ENCODE data around the gene RNF186. TPM values are rescaled to one million over a fixed set of nuclear protein-coding genes. Genes with fewer than 3 reads are reported as not detected.
"Not testable (repeated sequence)": the region's sequence is repeated elsewhere in the genome, so short reads cannot be mapped to it uniquely, and the experiment has no call there.

Gene RNF186
- not detected for polyA plus RNA-seq

DNA sequence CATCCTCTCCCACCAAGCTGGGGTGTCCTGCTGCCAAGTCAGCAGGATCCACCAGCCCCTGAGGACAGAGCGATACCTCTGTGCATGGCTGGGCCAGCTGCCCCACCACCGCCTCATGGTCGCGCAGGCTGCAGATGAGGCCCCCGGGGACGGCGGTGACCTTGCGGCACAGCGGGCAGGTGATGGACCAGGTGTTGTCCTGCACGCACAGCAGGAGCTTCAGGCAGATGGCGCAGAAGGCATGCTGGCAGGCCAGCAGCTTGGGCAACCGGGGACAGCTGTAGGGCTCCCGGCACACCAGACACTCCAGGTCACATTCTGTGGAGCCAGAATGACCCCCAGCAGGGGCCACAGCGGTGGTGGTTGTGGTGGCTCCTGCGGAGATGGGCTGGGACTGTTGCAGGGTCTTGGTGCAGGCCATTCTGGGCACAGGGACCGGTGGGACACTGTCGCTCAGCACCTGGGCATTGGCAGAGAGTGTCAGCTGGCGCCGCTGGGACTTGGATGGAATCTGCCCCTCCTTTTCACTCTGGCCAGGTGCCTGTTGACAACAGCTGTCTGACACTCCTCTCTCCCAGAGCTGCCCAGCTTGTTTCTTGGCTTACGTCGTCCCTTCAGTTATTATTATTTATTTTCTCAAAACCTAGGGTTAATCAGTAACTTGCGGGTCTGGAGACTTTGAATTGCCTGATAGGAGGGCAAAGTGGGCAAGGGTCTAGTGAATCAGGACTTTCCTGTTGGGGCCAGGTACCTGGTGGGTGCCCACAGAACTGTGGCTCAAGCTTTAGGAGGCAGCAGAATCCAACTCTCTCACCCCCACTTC, at the start of gene RNF186:
RNF186 (minus strand) TSS at position 603 of the 823 bp plus-strand sequence; CDS start at position 421, 182 bp downstream.
- Mint-ChIP-seq H3K27ac (no peak within 1 kb of the TSS), H3K4me3 (no peak within 1 kb of the TSS), H3K36me3 (no peaks in the 10 kb centered on the region), H3K27me3 (ENCODE audit: low read depth in 3 of 3) (peaks cover 1 to 3% (median 3%) of the 10 kb centered on the region in 3 donors), H3K9me3 (no peaks in the 10 kb centered on the region), H3K4me1 (no peaks in the 10 kb centered on the region)
- no peak for DNase-seq

DNA sequence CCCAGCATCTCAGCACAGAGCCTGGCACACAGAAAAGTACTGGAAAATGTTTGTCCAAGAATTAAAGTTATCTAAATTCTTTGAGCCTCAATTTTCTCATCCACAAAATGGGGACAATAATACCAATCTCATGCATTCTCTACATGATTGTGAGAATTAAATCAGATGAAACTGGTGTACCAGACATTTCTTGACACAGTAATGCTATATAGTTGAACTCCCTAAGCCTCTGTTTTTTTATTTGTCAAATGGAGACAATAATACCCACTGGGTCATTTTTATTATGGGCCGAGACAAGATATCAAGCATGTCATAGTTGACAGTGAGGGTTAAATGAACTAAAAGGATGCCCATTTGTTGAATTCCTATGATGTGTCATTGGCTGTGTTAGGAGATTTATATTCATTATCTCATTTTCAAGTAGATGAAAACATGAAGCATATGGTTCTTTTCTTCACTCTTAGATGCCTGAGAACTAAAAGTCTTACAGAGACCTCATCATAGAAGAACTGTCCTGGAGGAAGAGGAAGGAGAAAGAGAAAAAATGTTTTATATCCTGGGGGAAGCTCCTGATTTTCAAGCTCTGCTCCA, 49.6 kb upstream of the RNF186 start:
- Mint-ChIP-seq H3K4me3 (no peak overlapping the region), H3K27me3 (ENCODE audit: low read depth in 3 of 3) (peaks cover 2 to 7% (median 6%) of the 10 kb centered on the region in 3 donors), H3K9me3 (peaks cover 0 to 4% (median under 1%) of the 10 kb centered on the region in 6 donors), H3K4me1 (no peaks in the 10 kb centered on the region), H3K36me3 (no peaks in the 10 kb centered on the region), H3K27ac (no peak overlapping the region)
- DNase-seq, result no peak

- DNase-seq, result no peak
- no peaks in the 10 kb centered on the region for H3K36me3 Mint-ChIP-seq
- H3K4me1 Mint-ChIP-seq, result no peaks in the 10 kb centered on the region
- H3K9me3 Mint-ChIP-seq, result peaks cover 0 to 4% (median under 1%) of the 10 kb centered on the region in 6 donors
- no peak overlapping the region for H3K27ac Mint-ChIP-seq
- peaks cover 4 to 9% (median 4%) of the 10 kb centered on the region in 3 donors for H3K27me3 Mint-ChIP-seq (ENCODE audit: low read depth in 3 of 3)
- no peak overlapping the region for H3K4me3 Mint-ChIP-seq
These were observed 47.9 kb upstream of the RNF186 start for GRCh38 chr1:19862944-19863343.

- DNase-seq, result no peak
- Mint-ChIP-seq H3K27ac (no peak overlapping the region), H3K4me1 (no peaks in the 10 kb centered on the region), H3K36me3 (no peaks in the 10 kb centered on the region), H3K27me3 (ENCODE audit: low read depth in 3 of 3) (peaks cover 4 to 7% (median 4%) of the 10 kb centered on the region in 3 donors), H3K4me3 (no peak overlapping the region), H3K9me3 (peaks cover 0 to 4% (median under 1%) of the 10 kb centered on the region in 6 donors)
These were observed 46.9 kb upstream of the RNF186 start for GRCh38 chr1:19861842-19862530.

DNA sequence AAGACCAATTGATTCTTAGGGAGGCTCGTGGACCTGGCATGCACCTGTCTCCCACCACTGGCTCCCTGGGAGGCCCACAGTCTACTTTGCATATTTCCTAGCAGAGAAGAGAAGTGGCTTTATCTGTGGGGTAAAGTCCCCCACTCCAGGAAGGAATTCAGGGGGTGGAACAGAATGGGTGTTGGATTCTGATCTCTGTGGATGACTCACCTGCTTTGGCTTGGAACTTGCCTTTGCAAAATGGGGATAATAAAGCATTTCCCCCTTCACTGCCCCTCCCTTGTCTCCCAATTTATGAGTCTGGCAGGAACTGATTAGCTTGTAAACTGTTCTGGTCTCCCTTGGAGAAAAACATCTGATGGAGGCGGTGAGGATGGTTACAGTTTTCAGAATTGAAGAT, 46.0 kb upstream of the RNF186 start:
- Mint-ChIP-seq H3K36me3 (no peaks in the 10 kb centered on the region), H3K9me3 (peaks cover 0 to 4% (median under 1%) of the 10 kb centered on the region in 6 donors), H3K27ac (no peak overlapping the region), H3K27me3 (ENCODE audit: low read depth in 3 of 3) (peaks cover 4 to 5% (median 4%) of the 10 kb centered on the region in 3 donors), H3K4me1 (no peaks in the 10 kb centered on the region), H3K4me3 (no peak overlapping the region)
- no peak for DNase-seq

DNA sequence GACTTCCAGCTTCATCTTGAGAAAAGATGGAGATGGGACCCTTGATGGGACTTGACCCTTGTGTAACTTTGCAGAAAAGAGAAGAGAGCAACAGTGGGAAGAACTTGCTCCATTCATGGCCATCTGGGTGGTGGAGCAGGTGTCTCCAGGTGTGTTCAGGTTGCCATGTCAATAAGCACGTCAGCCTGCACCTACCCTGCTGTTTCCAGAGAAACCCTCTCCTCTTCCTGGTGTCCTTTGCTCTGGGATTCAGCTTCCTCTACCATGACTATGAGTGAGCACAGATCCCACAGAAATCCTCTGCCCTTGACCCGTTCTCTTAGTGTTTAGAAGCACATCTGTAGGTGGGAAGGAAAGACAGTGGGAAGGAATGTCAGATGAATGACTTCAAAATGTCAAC, 45.3 kb upstream of the RNF186 start:
- no peak for DNase-seq
- Mint-ChIP-seq H3K27ac (no peak overlapping the region), H3K4me3 (no peak overlapping the region), H3K27me3 (ENCODE audit: low read depth in 3 of 3) (peaks cover 4% of the 10 kb centered on the region in 3 donors), H3K9me3 (peaks cover 0 to 4% (median under 1%) of the 10 kb centered on the region in 6 donors), H3K36me3 (no peaks in the 10 kb centered on the region), H3K4me1 (no peaks in the 10 kb centered on the region)

- Mint-ChIP-seq H3K36me3 (no peaks in the 10 kb centered on the region), H3K4me3 (no peak overlapping the region), H3K27me3 (ENCODE audit: low read depth in 3 of 3) (peaks cover 4 to 7% (median 4%) of the 10 kb centered on the region in 3 donors), H3K9me3 (peaks cover 0 to 3% (median under 1%) of the 10 kb centered on the region in 6 donors), H3K27ac (no peak overlapping the region), H3K4me1 (no peaks in the 10 kb centered on the region)
- no peak for DNase-seq
These were observed 44.8 kb upstream of the RNF186 start for GRCh38 chr1:19859876-19860275.

- H3K4me3 Mint-ChIP-seq, result no peak overlapping the region
- no peak overlapping the region for H3K27ac Mint-ChIP-seq
- no peaks in the 10 kb centered on the region for H3K4me1 Mint-ChIP-seq
- H3K27me3 Mint-ChIP-seq (ENCODE audit: low read depth in 3 of 3), result peaks cover 3 to 7% (median 7%) of the 10 kb centered on the region in 3 donors
- H3K9me3 Mint-ChIP-seq, result peaks cover 0 to 2% (median 0%) of the 10 kb centered on the region in 6 donors
- H3K36me3 Mint-ChIP-seq, result no peaks in the 10 kb centered on the region
- no peak for DNase-seq
These were observed 43.8 kb upstream of the RNF186 start for GRCh38 chr1:19858893-19859292.

DNA sequence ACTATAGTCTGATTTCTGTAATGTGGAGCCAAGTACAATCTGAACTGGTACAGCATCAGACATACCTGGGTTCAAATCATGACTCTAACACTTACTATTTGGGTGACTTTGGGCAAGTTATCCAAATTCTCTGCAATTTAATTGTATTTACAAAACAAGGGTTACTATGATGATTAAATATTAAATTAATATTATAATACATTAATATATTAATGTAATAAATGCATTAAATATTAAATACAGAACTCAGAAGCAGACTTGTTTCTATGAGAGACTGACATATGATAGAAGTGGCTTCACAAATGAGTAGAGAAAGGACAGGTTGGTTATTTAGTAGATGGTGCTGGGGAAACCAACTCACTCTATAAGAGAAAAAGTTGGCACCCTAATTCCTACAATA, 39.8 kb upstream of the RNF186 start:
- DNase-seq, result no peak
- Mint-ChIP-seq H3K4me1 (no peaks in the 10 kb centered on the region), H3K9me3 (no peaks in the 10 kb centered on the region), H3K4me3 (no peak overlapping the region), H3K27me3 (ENCODE audit: low read depth in 3 of 3) (peaks cover 3 to 12% (median 5%) of the 10 kb centered on the region in 3 donors), H3K27ac (no peak overlapping the region), H3K36me3 (no peaks in the 10 kb centered on the region)

- DNase-seq, result no peak
- Mint-ChIP-seq H3K27me3 (ENCODE audit: low read depth in 3 of 3) (peaks cover 0 to 13% (median 3%) of the 10 kb centered on the region in 3 donors), H3K4me3 (no peak overlapping the region), H3K27ac (no peak overlapping the region), H3K9me3 (no peaks in the 10 kb centered on the region), H3K36me3 (no peaks in the 10 kb centered on the region), H3K4me1 (no peaks in the 10 kb centered on the region)
These were observed 37.0 kb upstream of the RNF186 start for GRCh38 chr1:19852036-19852435.

DNA sequence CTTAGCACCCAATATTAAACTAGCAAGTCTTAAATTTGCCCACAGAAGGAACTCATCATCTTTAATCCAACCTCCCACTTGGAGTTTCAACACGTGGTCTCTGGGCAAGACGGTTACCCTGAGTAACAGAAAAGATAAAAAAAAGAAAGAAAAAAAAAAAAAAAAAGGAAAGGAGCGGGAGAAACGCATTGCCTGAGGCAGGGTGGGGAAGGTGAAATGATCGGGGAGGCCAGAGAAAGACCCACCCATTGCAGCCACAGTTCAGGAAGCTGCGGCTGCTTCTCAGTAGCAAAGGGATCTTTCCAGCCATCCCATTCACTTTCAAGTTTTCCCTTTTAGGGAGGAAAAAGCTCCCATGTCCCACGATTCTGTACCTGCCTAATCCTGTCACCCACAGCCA, 35.1 kb upstream of the RNF186 start:
- no peak for DNase-seq

DNA sequence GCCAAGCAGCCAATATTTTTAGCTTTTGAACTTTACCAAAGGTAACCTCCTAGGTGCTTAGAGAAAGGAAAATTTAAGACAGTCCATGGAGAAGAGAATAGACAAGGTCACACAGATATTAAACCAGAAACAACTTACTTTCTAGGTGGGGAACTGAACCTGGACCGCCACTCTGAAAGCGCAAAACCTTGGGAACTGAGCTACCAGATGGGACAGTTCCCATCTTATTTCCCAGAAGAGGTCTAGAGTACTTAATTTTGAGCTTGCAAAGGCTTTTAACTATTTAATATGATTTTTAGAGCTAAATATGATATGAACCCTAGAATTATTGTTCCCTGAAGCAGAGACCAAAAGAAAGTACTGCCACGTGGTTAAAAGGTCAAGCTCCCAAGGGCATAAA, 34.2 kb upstream of the RNF186 start:
- H3K27ac Mint-ChIP-seq, H3K36me3 Mint-ChIP-seq, H3K9me3 Mint-ChIP-seq, H3K4me1 Mint-ChIP-seq, H3K4me3 Mint-ChIP-seq, DNase-seq: not testable (repeated sequence)
- peaks cover 7 to 15% (median 9%) of the 10 kb centered on the region in 3 donors for H3K27me3 Mint-ChIP-seq (ENCODE audit: low read depth in 3 of 3)

More for the DNA sequence above, 35.1 kb upstream of the RNF186 start:
- H3K27ac Mint-ChIP-seq, result no peak overlapping the region
- H3K4me1 Mint-ChIP-seq, result no peaks in the 10 kb centered on the region
- no peaks in the 10 kb centered on the region for H3K36me3 Mint-ChIP-seq
- peaks cover 3 to 16% (median 6%) of the 10 kb centered on the region in 3 donors for H3K27me3 Mint-ChIP-seq (ENCODE audit: low read depth in 3 of 3)
- no peaks in the 10 kb centered on the region for H3K9me3 Mint-ChIP-seq
- H3K4me3 Mint-ChIP-seq, result no peak overlapping the region

DNA sequence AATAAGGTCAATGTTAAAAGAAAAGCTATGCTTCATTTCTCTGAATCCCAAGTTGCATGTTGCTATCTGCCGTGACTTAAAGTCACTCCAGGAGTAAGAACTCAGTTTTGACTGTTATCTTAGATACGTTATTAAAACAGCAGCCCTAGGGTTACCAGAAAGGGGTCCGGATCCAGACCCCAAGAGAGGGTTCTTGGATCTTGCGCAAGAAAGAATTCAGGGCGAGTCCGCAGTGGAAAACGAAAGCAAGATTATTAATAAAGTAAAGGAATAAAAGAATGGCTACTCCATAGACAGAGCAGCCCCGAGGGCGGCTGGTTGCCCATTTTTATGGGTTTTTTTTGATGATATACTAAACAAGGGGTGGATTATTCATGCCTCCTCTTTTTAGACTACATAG, 32.3 kb upstream of the RNF186 start:
- not testable (repeated sequence) for H3K4me1 Mint-ChIP-seq, H3K9me3 Mint-ChIP-seq
- peaks cover 7 to 13% (median 9%) of the 10 kb centered on the region in 3 donors for H3K27me3 Mint-ChIP-seq (ENCODE audit: low read depth in 3 of 3)

DNA sequence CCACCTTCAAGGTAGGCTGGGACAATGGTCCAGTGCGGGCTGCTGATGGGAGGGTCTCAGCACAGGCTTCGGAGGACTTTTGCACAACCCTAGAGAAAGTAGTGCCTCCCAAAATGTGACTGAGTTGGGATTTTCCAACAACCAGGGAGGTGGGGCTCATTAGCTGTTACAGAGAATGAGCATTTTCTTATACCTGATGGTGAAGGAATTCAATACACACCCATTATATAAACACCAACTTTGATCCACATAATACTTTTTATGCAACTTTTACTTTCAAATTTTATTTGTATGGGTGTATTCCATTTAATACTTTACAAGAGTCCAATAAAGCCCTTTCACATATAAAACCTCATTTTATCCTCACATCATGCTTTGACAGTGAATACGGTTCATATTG, 31.3 kb upstream of the RNF186 start:
- Mint-ChIP-seq H3K4me3 (no peak overlapping the region), H3K27ac (no peak overlapping the region), H3K9me3 (no peaks in the 10 kb centered on the region), H3K4me1 (no peaks in the 10 kb centered on the region), H3K27me3 (ENCODE audit: low read depth in 3 of 3) (peaks cover 7 to 15% (median 9%) of the 10 kb centered on the region in 3 donors), H3K36me3 (no peaks in the 10 kb centered on the region)
- no peak for DNase-seq

More for the DNA sequence above, 32.3 kb upstream of the RNF186 start:
- not testable (repeated sequence) for DNase-seq, H3K36me3 Mint-ChIP-seq, H3K27ac Mint-ChIP-seq, H3K4me3 Mint-ChIP-seq

All from immature natural killer cell (primary cell).